GM19468 (cell line): Measurements from ENCODE around the gene GRWD1.
"Not testable (repeated sequence)": the region's sequence is repeated elsewhere in the genome, so short reads cannot be mapped to it uniquely, and the experiment has no call there.

Source experiments
- ATAC-seq: cut with Tn5 transposase; IDR thresholded peaks from one replicate; pipeline ENCODE4 v1.9.1; 2021; ENCODE audit warnings: mild to moderate bottlenecking, moderate library complexity, moderate number of reproducible peaks; ENCODE audit not compliant: unreplicated experiment; ENCODE audit errors: extremely low read depth

The GRWD1 gene

DNA sequence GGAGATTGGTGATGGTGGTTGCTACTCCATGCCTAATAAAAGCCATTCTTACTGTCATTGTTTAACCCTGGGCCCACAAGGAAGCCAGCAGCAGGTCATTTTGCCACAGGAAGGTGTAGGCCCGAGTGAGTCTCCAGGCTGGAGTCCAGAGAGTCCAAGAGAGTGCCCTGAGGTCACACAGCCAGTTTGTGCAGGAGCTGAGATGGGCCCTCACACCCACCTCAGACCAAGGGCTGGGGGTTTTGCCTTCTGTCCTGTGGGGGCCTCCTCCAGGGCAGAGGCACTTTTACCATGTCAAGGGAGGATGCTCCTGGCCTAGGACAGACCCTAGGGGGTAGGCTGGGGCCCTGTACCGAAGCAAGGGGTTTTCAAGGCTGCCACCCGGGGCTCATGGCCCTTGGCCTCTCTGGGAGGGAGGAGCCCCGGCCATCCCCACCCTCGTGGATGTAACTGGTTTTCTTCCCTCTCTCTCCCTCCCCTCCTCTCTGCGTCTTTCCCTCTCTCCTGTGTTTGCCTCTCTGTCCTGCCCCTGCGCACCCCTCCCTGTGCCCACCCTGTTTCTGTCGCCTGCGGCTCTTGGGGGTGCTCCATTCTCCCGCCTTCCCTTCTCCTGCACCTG, 31.4 kb downstream of the GRWD1 start:
- no peak for ATAC-seq

DNA sequence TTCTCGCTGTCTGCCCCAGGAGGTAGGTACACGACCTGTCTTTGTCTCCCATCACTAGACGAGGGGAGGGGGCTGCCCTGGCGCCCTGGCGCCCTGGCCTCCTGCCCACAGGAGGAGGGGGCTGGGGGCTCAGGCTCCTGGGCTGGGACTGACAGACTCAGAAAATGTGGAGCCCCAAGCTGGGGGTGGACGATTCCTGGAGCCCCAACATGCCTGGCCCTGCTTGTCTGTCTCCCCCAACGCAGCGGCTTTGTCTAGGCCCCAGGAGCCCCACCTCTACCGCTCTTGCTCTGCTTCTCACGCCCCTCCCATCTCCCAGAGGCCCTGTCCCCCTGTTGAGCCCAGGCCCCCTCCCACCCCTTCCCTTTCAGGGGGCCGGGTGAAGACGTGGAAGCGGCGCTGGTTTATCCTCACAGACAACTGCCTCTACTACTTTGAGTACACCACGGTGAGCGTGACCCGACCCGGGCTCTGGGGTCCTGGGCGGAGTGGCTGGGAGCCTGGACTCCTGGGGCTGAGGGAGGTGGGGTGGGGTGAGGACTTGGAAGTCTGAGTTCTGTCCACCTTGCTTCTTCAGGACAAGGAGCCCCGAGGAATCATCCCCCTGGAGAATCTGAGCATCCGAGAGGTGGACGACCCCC, 32.0 kb downstream of the GRWD1 start:
- ATAC-seq: no peak

DNA sequence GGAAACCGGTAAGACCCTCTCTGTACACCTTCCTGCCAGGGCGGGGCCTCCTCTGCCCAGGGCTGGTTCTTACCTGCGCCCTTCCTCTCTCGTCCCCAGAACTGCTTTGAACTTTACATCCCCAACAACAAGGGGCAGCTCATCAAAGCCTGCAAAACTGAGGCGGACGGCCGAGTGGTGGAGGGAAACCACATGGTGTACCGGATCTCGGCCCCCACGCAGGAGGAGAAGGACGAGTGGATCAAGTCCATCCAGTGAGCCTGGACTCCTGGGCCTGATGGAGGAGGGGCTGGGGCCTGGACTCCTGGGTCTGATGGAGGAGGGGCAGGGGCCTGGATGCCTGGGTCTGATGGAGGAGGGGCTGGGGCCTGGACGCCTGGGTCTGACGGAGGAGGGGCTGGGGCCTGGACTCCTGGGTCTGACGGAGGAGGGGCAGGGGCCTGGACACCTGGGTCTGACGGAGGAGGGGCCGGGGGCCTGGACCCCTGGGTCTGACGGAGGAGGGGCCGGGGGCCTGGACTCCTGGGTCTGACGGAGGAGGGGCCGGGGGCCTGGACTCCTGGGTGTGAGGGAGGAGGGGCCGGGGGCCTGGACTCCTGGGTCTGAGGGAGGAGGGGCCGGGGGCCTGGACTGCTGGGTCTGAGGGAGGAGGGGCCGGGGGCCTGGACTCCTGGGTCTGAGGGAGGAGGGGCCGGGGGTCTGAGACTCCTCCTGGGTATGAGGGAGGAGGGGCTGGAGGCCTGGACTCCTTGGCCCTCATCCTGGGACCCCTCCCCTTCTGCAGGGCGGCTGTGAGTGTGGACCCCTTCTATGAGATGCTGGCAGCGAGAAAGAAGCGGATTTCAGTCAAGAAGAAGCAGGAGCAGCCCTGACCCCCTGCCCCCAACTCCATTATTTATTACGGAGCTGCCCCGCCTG, 32.8 kb downstream of the GRWD1 start:
- ATAC-seq: no peak

DNA sequence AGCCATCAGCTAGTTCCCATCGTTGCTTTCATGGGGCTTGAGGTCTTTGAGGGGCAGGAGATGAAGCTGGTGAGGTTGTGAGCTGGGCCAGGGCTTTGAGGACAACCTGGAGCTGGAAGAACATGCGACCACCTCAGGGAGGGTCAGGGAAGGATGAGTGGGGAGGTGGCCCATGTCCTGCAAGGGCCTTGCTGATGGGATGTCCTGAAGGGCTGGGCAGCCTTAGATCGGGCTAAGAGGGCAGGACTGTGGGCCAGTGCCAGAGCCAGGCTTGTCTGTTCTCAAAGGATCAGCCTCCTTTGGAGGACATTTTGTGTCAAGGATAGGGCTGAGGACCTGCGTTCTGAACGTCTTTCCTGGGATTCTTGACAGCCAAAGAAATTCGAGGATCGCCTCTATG, 33.9 kb downstream of the GRWD1 start:
- ATAC-seq: no peak

DNA sequence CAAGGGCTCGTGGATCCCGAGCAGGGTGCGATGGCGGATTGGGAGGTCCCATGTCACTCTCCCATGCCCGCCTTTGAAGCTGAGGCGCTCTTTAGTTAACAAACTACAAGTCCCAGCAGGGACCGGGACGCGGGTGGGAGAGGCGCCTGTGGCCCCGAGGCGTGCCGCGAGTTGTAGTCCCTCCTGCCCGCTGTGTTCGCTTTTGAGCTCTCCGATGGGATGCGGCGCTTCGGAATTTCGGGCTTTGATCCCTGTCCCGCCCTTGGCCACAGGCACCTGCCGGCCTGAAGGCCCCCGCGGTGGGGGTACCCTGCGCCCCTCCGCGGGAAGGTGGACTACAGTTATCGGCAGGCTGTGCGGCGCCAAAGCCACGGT, 34.4 kb downstream of the GRWD1 start:
- no peak for ATAC-seq

DNA sequence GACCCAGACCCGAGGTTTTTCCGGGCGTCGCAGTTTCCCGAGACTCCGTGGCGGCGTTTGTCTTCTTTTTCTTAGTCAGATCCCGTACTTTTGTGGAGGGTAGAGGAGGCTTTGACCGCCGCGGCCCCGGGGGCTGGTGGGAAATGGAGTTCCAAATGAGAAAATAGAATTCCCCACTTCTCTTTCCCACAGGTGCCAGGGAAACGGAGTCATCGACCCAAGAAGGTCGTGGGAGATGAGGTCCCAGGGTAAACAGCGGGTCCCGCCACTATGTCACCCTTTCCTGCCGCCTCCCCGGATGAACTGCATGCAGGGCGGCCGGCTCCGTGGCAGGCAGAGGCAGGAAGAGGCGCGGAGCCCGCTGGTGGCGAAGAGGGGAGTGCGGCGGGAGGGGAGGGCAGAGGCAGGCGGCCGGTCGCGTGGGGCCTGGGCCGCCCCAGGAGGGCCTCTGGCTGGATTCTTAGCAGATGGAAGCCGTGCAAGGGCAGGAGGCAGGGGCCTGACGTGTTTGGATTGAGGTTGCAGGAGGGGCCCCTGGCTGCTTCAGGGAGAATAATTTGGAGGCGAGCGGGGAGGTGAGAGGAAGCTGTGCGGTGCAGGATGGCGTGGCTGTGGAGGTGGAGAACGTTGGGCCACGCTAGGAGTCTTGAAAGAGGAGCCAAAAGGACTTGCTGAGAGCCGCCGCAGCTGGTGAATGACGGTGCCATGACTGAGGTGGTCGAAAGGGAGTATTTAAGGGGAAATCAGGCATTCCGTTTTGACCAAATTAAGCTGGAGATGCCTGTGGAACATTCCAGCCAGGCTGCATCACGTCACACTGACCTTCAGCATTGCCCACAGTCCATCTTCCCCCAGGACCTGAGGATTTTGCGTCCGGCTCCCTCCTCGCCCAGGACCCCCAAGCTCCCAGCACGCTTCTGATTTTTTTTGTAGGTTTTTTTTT, 35.0 kb downstream of the GRWD1 start:
- ATAC-seq: no peak

DNA sequence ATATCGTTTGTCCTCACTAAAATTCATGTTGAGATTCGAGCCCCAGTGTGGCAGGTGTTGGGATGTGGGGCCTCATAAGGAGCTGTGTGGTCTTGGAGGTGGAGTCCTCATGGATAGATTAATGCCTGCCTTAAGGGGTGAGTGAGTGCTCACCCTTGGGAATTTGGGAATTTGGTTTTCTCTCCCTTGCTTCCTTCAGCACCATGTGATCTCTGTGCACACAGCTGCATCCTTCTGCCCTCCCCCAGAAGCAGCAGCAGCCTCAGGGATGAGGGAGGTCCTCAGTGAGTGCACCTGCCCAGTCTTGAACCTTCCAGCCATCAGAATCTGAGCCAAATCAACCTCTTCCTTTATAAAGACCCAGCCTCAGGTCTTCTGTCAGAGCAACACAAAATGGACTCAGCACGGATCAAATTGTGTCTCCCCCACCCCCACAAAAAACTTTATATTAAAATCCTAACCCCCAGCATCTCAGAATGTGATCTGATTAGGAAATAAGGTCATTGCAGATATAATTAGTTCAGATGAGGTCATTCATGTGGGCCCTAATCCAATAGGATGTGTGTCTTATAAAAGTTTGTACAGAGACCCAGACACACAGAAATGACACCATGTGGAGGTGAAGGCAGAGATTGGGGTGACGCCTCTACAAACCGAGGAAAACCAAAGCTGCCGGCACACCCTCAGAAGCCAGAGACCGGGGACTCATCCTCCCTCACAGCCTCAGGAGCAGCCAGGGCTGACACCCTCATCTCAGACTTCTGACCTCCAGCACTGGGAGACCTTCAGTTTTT, 36.3 kb downstream of the GRWD1 start:
- ATAC-seq: no peak

DNA sequence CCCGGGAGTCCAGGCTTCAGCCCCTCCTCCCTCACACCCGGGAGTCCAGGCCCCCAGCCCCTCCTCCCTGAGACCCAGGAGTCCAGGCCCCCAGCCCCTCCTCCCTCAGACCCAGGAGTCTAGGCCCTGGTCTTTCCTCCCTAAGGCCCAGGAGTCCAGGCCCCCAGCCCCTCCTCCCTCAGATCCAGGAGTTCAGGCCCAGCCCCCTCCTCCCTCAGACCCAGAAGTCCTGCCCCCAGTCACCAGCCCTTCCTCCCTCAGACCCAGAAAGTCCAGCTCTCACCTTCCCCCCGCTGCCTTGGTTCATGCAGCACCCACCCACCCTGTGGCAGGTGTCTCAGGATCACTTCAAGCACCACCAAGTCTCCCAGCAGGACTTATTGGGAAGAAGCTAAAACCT, 37.5 kb downstream of the GRWD1 start:
- no peak for ATAC-seq

DNA sequence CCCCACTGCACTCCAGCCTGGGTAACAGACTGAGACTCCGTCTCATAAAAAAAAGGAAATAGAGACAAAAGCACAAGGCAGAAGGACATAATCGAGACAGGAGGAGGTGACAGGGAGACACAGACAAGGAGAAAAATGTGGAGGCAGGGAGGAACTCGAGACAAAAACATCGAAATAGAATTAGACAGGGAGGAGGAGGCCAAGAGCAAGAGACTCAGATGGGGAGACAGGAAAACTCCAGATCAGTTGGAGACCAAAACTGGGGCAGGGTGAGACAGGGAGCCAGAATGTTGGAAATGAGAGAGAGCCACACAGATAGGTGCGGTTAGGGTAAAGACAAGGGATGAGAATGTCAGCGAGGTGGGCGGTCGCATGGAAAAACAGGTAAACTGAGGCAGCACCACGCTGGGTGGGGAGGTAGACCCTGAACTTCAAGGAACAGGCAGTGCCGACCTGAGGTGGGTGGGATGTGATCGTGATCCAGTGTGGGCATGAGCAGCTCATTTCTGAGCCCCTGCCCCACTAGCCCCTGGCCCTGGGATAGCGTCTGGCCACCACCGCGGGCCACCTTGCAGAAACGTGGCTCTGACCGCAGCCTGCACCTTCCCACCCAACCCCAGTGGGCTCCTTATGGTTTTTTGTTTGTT, 38.6 kb downstream of the GRWD1 start:
- no peak for ATAC-seq

DNA sequence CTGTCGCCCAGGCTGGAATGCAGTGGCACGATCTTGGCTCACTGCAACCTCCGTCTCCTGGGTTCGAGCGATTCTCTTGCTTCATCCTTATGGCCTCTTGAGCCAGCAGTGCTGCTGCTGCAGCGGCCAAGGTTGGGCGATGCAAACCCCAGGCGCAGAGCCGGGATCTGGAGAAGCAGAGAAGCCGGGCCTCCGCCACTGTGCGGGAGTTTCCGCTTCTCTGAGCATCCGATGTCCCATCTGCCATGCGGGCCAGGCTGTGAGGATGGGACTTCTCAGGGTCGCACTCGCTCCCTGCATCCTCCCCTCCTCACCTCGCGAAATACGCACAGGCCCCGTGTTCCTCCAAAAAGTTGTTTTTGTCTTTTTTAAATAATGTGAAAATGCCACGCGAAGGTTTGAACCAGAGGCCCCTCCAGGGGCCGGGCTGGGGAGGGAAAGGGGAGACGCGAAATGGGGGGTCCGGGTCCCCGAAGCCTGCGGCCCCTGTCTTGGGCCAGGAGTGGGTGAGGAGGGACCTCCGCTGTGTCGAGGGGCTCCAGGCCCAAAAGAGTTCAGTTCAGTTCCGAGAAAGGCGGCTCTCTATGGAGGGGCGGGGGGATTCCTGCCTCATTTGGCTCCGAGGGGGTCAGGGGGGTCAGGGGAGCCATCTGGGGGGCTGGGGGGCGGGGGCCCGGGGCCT, 39.3 kb downstream of the GRWD1 start:
- no peak for ATAC-seq

DNA sequence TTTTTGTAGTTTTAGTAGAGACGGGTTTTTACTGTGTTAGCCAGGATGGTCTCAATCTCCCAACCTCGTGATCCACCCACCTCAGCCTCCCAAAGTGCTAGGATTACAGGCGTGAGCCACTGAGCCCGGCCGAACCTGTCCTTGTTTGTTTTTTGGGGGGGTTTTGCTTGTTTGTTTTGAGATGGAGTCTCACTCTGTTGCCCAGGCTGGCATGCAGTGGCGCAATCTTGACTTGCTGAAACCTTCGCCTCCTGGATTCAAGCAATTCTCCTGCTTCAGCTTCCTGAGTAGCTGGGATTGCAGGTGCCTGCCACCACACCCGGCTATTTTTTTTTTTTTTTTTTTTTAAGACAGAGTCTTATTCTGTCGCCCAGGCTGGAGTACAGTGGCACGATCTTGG, 40.9 kb downstream of the GRWD1 start:
- ATAC-seq: not testable (repeated sequence)

DNA sequence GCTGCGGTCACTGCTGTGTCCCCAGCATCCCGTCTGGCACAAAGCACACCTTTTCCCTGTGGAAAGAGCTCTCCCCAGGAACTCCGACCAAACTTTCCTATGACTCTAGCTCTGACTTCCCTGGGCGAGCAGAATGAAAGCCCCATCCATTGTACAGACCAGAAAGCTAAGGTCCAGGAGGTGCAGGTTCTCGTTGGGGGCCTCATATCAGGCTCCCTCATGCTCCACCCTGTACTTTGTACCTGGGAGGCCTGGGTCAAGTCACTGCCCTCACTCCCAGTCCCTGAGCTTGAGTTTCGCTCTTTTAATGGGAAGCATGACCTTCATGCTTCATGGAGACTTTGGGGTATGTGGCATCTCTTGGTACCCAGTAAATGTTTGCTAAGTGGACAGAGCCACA, 41.8 kb downstream of the GRWD1 start:
- ATAC-seq: no peak

DNA sequence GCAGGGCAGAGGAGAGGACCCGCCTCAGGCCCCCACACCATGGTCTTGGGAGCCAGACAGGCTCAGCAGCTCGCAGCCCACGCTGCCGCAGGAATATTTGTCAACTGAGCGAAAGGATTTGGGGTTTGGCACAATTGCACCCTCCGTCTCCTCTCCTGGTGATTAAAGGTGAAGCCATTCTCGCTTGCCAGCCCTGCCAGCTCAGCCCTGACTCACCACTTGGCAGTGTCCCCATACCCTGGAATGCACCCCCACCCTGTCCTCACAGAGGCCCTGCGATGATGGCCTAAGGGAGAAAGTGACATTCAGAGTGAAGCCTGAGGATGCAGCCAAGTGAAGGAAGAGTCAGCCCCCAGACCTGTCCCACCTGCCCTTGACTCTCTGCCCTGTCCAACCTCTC, 42.2 kb downstream of the GRWD1 start:
- ATAC-seq: no peak

DNA sequence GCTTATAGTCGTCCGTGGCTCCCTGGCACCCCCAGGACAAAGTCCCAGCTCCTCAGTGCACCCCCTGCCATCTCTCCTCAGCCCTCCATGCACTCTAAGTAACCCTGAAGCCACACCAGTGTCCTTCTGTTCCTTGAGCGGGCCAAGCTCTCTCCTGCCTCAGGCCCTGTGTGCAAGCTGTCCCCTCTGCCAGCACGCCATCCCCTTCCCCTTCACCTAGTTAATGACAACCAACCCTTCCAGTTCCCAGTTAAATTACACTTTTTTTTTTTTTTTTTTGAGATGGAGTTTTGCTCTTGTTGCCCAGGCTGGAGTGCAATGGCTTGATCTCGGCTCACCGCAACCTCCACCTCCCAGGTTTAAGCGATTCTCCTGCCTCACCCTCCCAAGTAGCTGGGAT, 42.7 kb downstream of the GRWD1 start:
- ATAC-seq: not testable (repeated sequence)

DNA sequence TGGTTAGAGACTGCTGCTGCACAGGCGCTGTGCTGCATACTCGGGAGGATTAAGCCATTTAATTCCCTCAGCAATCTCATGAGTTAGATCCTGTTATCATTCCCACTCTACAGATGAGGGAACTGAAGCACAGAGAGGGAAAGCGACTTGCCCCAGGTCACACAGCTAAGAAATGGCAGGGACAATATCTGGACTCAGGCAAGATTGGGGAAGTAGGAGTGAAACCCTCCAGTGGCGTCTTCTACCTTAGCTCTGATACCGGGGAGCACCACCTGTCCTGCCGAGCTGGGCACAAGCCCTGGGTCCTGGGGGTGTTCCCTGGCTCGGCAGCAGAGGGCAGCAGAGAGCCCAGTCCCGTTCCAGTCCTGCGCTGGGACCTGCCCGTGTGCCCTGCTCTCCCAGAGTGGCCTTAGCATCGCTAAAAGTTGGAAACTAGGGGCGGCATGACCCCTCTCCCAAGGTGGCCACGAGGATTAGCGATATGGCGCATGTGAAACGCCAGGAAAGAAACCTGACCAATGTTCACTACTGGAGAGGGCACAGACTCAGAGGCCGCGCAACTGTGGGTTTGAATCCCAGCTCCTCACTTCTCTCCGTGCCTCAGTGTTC, 43.9 kb downstream of the GRWD1 start:
- ATAC-seq: no peak

DNA sequence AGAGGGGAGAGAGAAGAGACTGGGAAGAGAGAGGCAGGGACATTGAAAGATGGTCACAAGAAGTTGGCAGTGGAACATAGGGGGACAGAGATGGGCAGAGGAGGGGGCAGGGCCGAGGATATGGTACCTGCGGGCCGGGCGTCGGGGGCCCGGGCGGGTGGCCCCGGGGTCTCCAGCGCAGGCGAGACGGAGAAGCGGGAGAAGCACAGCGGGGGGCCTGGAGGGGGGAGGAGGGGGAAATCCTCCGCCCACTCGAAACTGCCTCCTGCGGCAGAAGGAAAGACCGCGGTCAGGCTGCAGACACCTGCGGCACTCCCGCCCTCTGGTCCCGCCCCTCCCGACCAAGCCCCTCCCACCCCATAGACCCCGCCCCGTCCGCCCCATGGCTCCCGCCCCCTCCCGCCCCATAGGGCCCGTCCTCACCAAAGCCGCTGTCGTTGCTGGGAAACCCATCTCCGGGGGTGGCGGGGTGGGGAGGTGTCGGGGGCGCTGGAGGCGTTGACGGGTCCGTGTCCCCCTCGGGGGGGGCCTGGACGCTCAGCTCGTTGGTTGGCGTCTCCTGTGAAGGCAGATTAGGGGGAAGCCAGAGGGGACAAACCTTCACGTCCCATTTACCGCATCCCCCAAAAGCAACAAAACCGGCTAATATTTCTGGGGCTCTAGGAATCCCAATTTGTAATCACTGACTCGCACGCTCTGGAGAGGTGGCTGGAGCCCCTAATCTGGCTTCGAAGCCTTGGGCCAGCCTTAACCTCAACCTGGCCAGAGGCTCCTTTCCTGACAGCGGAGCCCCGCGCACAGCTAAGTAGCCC, 45.4 kb downstream of the GRWD1 start:
- ATAC-seq: no peak

DNA sequence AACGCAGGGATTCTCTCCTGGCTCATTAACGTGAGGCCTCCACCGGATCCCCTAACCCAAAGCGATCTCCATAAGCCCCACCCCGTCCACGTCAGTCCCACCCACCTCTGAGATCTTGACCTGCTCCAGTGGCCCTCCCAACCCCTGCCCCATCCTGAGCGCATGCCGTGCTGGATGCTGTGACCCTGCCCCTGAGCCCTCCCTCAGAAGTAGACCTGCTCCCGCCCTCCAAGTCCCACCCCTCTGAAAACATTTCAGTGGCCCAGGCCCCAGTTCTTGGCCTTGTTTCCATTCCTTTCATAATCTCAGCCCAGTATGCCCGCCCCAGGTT, 46.0 kb downstream of the GRWD1 start:
- no peak for ATAC-seq
